Hematopoietic multipotent progenitor cell treated with erythropoietin and hydrocortisone succinate and interleukin-3 and kit ligand, for 15 days (in vitro differentiated cells): ENCODE measurements around the gene ZNF138.
"Not testable (repeated sequence)": the region's sequence is repeated elsewhere in the genome, so short reads cannot be mapped to it uniquely, and the experiment has no call there.

Experiments
- DNase-seq: peaks from one replicate; pipeline ENCODE4 v3.0.0-alpha.2; 2015; ENCODE audit warnings: low spot score

The ZNF138 gene

GRCh38 chr7:64838691-64839090 is 44.5 kb downstream of the ZNF138 start:
- DNase-seq: no peak

GRCh38 chr7:64839910-64840309 is 45.7 kb downstream of the ZNF138 start:
- DNase-seq: no peak

- DNase-seq: no peak
These were observed 55.2 kb downstream of the ZNF138 start for GRCh38 chr7:64849250-64849923.

- no peak for DNase-seq
These were observed 55.8 kb downstream of the ZNF138 start for GRCh38 chr7:64849924-64850499.

GRCh38 chr7:64853679-64854078 is 59.5 kb downstream of the ZNF138 start:
- DNase-seq: no peak

GRCh38 chr7:64854969-64855368 is 60.7 kb downstream of the ZNF138 start:
- DNase-seq: no peak

- no peak for DNase-seq
These were observed 68.8 kb downstream of the ZNF138 start for GRCh38 chr7:64863021-64863420.

- not testable (repeated sequence) for DNase-seq
These were observed 69.3 kb downstream of the ZNF138 start for GRCh38 chr7:64863530-64863929.

GRCh38 chr7:64863969-64864368 is 69.7 kb downstream of the ZNF138 start:
- no peak for DNase-seq

- DNase-seq: no peak
These were observed 73.7 kb downstream of the ZNF138 start for GRCh38 chr7:64867863-64868440.

- no peak for DNase-seq
These were observed 74.3 kb downstream of the ZNF138 start for GRCh38 chr7:64868499-64868898.

GRCh38 chr7:64869121-64869725 is 75.0 kb downstream of the ZNF138 start:
- no peak for DNase-seq

- no peak for DNase-seq
These were observed 75.8 kb downstream of the ZNF138 start for GRCh38 chr7:64869912-64870562.

- no peak for DNase-seq
These were observed 76.4 kb downstream of the ZNF138 start for GRCh38 chr7:64870656-64871055.

GRCh38 chr7:64871761-64872160 is 77.5 kb downstream of the ZNF138 start:
- no peak for DNase-seq

GRCh38 chr7:64872351-64873154 is 78.3 kb downstream of the ZNF138 start:
- DNase-seq: no peak

GRCh38 chr7:64873155-64873500 is 78.9 kb downstream of the ZNF138 start:
- no peak for DNase-seq

GRCh38 chr7:64873517-64873916 is 79.3 kb downstream of the ZNF138 start:
- DNase-seq: no peak

GRCh38 chr7:64874114-64874513 is 79.9 kb downstream of the ZNF138 start:
- DNase-seq: no peak

GRCh38 chr7:64874562-64875250 is 80.5 kb downstream of the ZNF138 start:
- no peak for DNase-seq

GRCh38 chr7:64875258-64875657 is 81.0 kb downstream of the ZNF138 start:
- no peak for DNase-seq
